ENCODE data around the gene TMEM107.
"Not testable (repeated sequence)": the region's sequence is repeated elsewhere in the genome, so short reads cannot be mapped to it uniquely, and the experiment has no call there.

The TMEM107 gene

GRCh38 chr17:8189041-8189710 is 13.0 kb upstream of the TMEM107 start:
- DNase-seq, result no peak

- no peak for DNase-seq
Observed at GRCh38 chr17:8188263-8188839, 12.2 kb upstream of the TMEM107 start.

GRCh38 chr17:8187517-8188262 is 11.5 kb upstream of the TMEM107 start:
- peak; percentile 86 for DNase-seq

GRCh38 chr17:8186787-8187516 is 10.8 kb upstream of the TMEM107 start:
- DNase-seq, result peak; percentile 71

GRCh38 chr17:8186446-8186786 is 10.2 kb upstream of the TMEM107 start:
- DNase-seq, result no peak

GRCh38 chr17:8185582-8186445 is 9.6 kb upstream of the TMEM107 start:
- DNase-seq, result peak; percentile 38

- DNase-seq, result no peak
Observed at GRCh38 chr17:8176998-8177731, 985 bp upstream of the TMEM107 start.

- no peak for DNase-seq
Observed at GRCh38 chr17:8175795-8176196, 384 bp downstream of the TMEM107 start.

- no peak for DNase-seq
Observed at GRCh38 chr17:8173871-8174322, 2.3 kb downstream of the TMEM107 start.

GRCh38 chr17:8173056-8173870 is 2.9 kb downstream of the TMEM107 start:
- peak; percentile 68 for DNase-seq

GRCh38 chr17:8170186-8170585 is 6.0 kb downstream of the TMEM107 start:
- not testable (repeated sequence) for DNase-seq

GRCh38 chr17:8167526-8167925 is 8.7 kb downstream of the TMEM107 start:
- no peak for DNase-seq

- DNase-seq, result no peak
Observed at GRCh38 chr17:8166731-8167130, 9.4 kb downstream of the TMEM107 start.

GRCh38 chr17:8164815-8165131 is 11.4 kb downstream of the TMEM107 start:
- no peak for DNase-seq

GRCh38 chr17:8163978-8164814 is 12.0 kb downstream of the TMEM107 start:
- peak; percentile 29 for DNase-seq

GRCh38 chr17:8162997-8163977 is 12.9 kb downstream of the TMEM107 start:
- DNase-seq, result no peak

- peak; percentile 49 for DNase-seq
Observed at GRCh38 chr17:8162233-8162996, 13.8 kb downstream of the TMEM107 start, which contains the start of gene VAMP2. TSS of gene VAMP2 (minus strand) at chr17:8162948. CDS start at chr17:8162879, 69 bp downstream.

All from COR-L47 (cell line).